HG03097 (cell line): Measurements from ENCODE around the gene OR8D2.

Experiments
- ATAC-seq: cut with Tn5 transposase; IDR thresholded peaks from one replicate; pipeline ENCODE4 v1.9.1; 2021; ENCODE audit not compliant: unreplicated experiment, low FRiP score

Gene OR8D2

GRCh38 chr11:124320097-124320496, at the start of gene OR8D2:
Gene OR8D2 (minus strand): TSS chr11:124320197. CDS start chr11:124320197, 0 bp downstream.
- ATAC-seq: no peak

DNA sequence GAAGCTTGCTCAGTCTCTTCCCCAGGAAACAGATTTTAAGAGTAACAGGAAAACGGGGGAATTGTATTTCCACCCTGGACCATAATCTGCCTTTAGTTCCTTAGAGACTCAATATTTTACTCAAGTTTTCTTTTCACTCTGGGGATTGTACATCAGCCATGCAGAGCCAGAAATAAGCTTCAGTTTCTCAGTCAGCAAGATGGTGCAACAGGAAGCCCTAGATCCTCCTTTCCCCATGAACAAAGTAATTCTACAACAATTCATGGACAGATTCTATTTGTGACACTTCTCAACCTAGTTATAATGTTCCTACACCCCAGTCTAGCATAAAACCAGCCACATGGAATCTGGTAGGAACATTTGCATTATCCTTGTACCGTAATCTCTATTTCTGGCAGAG, 39.6 kb upstream of the OR8D2 start:
- no peak for ATAC-seq

- ATAC-seq: no peak
These were observed 26.4 kb upstream of the OR8D2 start for GRCh38 chr11:124346311-124346955.

- ATAC-seq: no peak
These were observed 24.3 kb upstream of the OR8D2 start for GRCh38 chr11:124344346-124344745.

GRCh38 chr11:124340142-124340447, 20.1 kb upstream of the OR8D2 start:
- no peak for ATAC-seq

- ATAC-seq: no peak
These were observed 19.6 kb upstream of the OR8D2 start for GRCh38 chr11:124339396-124340141.

- ATAC-seq: no peak
These were observed 11.9 kb upstream of the OR8D2 start for GRCh38 chr11:124331873-124332272.

- ATAC-seq: peak; percentile 92
These were observed 9.9 kb upstream of the OR8D2 start for GRCh38 chr11:124329787-124330478.

DNA sequence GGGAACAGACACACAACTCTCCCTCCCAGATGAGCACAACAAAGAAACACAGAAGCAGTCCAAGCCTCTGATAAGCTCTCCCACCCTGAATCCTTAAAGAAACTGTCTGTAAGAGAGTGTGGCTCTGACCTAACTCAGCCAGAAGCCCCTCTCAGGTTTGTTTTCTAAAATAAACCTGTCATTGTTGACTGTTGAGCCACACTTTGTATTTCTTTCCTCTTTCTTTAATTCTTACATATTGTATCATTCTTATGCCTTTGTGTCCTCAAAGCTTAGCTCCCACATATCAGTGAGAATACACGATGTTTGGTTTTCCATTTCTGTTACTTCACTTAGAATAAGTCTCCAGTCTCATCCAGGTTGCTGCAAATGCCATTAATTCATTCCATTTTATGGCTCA, 7.8 kb upstream of the OR8D2 start:
- no peak for ATAC-seq

DNA sequence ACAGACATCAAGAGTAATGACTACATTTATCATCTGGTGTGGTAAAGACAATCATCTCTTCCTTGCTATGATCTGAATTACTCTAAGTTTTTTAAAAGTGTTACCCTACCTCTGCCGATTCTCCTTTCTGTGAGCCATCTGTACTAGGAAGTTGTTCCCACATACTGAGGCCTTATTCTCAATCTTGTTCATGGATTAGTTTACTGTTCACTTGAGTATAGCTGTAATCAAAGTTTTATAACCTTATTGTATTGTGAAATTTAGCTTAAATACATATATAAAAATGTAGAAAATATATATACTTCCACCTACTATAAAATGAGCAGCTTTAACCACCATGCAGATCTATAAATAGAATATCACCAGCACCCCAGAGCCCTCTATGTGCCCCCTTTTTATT, 2.4 kb upstream of the OR8D2 start:
- no peak for ATAC-seq

GRCh38 chr11:124315052-124315451, 4.9 kb downstream of the OR8D2 start:
- ATAC-seq: no peak

GRCh38 chr11:124313849-124314248, 6.1 kb downstream of the OR8D2 start, which contains the start of gene OR8D1:
Gene OR8D1 (minus strand): TSS chr11:124313949. CDS start chr11:124310766, 3,183 bp downstream.
- ATAC-seq: no peak

GRCh38 chr11:124313131-124313530, 6.9 kb downstream of the OR8D2 start:
- ATAC-seq: no peak

GRCh38 chr11:124311670-124312069, 8.3 kb downstream of the OR8D2 start:
- no peak for ATAC-seq

DNA sequence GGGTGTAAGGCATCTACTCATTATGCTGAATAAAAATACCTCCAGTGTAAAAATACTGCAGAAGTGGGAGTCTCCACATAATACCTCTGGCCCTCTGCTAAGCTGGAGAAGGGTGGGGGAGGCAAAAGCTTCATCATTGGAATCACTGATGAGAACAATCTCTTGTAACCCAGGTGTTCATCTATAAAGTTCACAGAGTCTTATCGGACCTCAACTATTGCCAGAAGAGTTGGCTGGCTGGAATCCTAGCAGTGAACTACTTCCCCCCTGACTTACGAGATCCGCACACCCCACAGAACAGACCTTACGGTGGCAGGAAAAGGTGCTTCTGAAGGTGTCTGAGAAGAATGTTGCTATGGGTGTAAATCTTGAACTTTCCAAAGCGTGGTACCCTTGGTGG, 8.7 kb downstream of the OR8D2 start:
- ATAC-seq: no peak

DNA sequence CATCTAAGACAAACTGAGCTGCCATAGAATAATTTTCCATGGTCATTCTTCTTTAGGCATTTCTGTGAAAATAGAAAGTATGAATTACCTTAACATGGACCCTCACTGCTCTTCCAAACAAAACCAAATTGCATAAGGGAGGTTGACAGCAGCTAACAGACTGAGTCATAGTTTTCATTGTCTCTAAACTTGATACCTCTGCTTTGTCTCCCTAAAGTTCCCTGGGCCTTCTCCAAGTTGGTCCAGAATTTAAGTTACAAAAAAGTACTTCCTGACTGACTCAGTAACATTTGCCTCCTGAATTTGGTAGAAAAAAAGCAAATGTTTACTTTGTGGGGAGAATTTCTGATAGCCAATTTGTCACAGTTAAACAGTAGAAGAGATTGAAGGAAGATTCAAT, 9.3 kb downstream of the OR8D2 start:
- no peak for ATAC-seq

DNA sequence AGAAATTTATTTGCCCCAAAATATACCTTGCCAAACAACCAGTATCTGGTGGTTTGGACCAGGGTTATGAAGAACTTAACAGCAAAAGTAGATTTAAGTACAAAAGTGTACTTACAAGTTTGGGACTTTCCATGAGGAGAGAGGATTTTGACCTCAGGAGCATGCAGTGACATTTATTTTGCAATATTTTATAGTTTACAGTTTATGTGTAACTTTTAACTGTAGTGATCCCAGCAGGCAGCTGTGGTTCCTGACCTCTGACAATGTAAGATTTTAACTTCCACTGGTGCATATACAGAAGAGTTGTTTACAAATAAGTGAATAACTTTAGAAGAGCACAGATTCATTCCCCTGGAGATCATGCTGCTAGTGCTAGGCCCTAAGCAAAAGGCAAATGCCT, 12.9 kb downstream of the OR8D2 start:
- ATAC-seq: no peak

GRCh38 chr11:124302347-124303125, 17.5 kb downstream of the OR8D2 start:
- ATAC-seq: no peak

GRCh38 chr11:124301548-124301947, 18.4 kb downstream of the OR8D2 start:
- ATAC-seq: no peak

GRCh38 chr11:124297921-124298320, 22.1 kb downstream of the OR8D2 start:
- no peak for ATAC-seq

DNA sequence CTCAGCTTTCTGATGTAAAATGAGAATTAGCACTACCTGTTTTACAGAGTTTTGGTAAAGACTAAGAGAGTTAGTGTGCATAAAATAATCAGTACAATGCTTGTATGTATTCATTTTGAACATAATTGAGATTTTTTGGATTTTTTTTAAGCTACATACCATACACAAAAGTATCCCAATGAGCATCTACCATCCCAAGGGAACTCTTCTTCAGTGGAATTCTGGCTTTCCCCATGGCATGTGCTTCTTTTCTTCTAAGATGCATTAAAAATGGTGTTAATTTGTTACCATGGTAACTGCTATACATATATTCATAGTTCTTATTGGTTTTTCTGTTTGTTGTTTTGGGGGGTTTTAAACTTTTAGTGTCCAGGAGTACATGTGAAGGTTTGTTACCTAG, 24.0 kb downstream of the OR8D2 start:
- no peak for ATAC-seq
